HG03280 (cell line): Measurements from ENCODE around the gene CPNE1.
A peak's percentile ranks its signal among the peaks of the same experiment; 100 is the strongest.
"Not testable (repeated sequence)": the region's sequence is repeated elsewhere in the genome, so short reads cannot be mapped to it uniquely, and the experiment has no call there.

Experiments
- ATAC-seq: cut with Tn5 transposase; IDR thresholded peaks from one replicate; pipeline ENCODE4 v1.9.1; 2021; ENCODE audit warnings: mild to moderate bottlenecking, moderate library complexity; ENCODE audit not compliant: unreplicated experiment

CPNE1 gene

GRCh38 chr20:35664466-35665206, at the start of gene CPNE1, which contains the start of gene RBM12:
CPNE1 (minus strand) TSS chr20:35664900; CDS start chr20:35632923, 31,977 bp downstream.
RBM12 (minus strand) TSS chr20:35664900; CDS start chr20:35655322, 9,578 bp downstream.
- peak; percentile 76 for ATAC-seq

DNA sequence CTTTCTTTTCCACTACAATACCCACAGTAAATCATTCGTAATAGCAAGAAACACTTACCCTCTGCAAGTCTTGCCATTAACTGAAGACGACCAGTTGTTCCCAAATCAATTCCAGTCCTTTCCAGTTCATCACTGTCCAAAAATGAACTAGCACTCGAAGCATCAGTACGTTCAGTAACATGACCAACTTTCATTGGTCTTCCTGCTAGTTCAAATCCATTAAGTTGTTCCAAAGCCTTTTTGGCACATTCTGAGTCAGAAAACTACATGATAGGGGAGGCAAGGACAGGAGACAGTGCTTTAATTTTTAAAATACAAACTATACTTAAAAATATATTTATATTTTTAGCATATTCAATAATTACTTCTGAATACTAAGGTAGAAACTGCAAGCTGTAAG, 49.4 kb upstream of the CPNE1 start:
- ATAC-seq = no peak

- not testable (repeated sequence) for ATAC-seq
Measured at GRCh38 chr20:35713120-35713519, 48.4 kb upstream of the CPNE1 start.

DNA sequence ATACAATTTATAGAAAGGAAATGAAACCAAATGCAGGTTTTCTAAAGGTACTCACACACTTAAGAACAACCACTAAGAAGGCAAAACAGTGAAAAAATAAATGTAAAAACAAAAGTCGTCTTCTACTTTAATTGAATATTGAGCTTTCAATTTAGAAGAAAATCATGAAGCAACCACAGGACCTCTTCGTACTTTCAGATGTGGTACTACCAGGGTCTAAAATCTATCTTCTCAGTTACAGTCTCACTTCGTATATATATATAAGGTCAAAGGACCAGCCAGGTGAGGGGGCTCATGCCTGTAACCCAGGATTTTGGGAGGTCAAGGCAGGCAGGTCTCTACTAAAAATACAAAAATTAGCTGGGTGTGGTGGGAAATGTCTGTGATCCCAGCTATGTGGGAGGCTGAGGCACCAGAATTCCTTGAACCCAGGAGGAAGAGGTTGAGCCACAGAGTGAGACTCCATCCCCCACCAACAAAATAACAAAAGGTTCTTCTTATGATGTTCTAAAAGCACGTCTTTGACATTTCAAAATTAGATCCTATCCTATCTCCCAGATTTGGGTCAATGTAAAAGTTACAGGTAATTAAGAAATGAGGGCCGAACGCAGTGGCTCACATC, 47.0 kb upstream of the CPNE1 start:
- no peak for ATAC-seq

GRCh38 chr20:35710884-35711587, 46.3 kb upstream of the CPNE1 start:
- ATAC-seq = no peak

- no peak for ATAC-seq
Measured at GRCh38 chr20:35710039-35710438, 45.3 kb upstream of the CPNE1 start.

GRCh38 chr20:35709259-35709658, 44.6 kb upstream of the CPNE1 start:
- ATAC-seq = no peak

DNA sequence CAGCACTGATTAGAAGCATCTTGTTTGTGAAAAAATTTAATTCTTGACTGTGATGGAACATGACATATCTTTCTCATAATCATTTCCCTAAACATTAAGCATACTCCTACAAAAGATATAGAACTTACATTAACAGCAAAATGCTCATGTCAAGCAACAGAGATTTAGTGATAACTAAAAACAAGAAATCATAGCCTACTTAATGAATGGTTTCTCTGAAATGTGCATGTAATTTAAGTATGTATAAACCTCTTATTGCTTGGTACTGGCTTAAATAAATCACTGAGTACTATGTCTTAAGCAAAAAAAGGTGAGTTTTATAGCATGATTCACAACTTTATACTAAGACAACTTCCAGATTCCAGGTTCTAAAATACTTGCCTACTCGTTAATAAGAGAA, 43.8 kb upstream of the CPNE1 start:
- ATAC-seq = no peak

DNA sequence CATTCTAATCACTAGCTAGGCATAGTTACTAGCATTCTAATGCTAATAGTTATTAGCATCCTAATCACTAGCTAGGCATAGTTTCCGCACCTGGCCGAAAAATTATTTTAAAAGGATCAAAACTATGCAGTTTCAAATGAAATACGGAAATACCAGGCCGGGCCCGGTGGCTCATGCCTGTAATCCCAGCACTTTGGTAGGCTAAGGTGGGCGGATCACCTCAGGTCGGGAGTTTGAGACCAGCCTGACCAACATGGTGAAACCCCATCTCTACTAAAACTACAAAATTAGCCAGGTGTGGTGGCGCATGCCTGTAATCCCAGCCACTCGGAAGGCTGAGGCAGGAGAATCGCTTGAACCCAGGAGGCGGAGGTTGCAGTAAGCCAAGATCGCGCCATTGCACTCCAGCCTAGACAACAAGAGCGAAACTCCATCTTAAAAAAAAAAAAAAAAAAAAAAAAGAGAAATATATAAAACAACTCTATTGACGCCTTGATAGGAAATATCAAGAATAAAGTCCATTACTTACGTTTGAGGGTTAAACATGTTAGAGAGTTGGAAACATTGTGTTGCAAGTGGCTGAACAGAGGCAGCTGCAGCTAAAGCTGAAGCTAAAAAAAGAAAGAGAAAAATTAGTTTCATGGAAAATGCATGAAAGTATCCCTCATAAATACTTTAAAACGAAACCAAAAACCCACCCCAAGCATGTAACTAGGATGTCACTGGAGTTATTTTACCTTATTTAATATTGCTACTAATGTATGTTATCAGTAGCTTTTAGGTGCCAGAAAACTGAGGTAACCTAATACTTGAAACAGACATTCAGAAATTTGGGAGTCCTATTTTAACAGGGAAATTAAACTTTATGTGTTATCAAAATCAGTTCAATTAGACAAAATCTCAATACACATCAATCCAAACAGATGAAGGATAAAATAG, 42.2 kb upstream of the CPNE1 start:
- ATAC-seq = not testable (repeated sequence)

DNA sequence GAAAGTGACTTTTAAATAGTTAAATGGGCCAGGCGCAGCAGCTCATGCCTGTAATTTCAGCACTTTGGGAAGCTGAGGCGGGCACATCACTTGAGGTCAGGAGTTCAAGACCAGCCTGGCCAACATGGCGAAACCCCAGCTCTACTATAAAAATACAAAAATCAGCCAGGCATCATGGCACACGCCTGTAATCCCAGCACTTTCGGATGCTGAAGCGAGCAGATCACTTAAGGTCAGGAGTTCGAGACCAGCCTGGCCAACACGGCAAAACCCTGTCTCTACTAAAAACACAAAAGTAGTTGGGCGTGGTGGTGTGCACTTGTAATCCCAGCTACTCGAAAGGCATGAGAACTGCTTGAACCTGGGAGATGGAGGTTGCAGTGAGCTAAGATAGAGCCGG, 41.2 kb upstream of the CPNE1 start:
- not testable (repeated sequence) for ATAC-seq

- ATAC-seq = no peak
Measured at GRCh38 chr20:35704514-35705261, 40.0 kb upstream of the CPNE1 start.

GRCh38 chr20:35702824-35703695, 38.4 kb upstream of the CPNE1 start:
- no peak for ATAC-seq

DNA sequence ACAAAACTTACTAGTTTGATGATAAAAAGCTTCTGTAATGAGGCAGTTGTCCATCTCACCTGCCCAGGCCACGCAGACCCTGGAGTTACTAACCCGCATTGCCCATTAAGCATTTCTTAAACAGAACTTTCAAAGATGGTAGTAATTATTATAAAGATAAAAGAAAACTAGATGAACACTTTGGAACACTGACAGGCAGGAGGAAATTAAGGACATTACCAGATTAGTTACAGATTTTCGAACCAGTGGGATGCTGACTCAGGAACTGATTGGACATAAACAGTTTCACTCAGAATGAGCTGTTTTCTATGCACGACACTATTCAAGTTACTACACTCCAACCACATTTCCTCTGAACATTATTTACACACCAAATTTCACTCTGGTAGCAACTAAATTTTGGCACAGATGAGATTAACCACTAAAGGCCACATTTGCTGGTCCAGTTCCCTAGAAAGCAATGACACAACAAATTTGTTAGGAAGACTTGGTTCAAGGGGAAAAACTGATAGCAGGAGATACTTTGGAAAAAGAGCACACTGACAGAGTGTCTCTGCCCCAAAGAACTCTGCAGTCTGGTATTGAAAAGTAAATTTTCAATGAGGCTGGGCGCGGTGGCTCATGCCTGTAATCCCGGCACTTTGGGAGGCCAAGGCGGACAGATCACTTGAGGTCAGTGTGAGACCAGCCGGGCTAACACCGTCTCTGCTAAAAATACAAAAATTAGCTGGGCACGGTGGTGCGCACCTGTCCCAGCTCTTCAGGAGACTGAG, 37.5 kb upstream of the CPNE1 start:
- no peak for ATAC-seq

DNA sequence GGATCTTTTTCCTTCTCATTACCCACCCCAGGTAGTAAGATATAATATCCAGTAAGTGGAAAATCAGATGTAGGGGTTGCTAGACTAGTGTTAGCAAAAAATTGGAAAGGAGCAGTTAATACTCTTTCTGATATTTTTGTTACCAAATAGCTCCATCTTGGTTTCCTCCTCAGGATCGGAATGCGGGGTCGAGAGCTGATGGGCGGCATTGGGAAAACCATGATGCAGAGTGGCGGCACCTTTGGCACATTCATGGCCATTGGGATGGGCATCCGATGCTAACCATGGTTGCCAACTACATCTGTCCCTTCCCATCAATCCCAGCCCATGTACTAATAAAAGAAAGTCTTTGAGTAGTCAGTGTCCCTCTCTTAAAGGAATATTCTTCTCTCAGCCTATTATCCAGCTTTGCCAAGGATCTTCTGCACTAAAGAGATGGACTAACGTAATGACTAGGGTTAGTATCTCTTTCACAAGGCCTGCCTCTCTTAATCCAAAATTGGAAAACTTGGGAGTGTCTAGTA, 36.0 kb upstream of the CPNE1 start:
- ATAC-seq = no peak

GRCh38 chr20:35699957-35700624, 35.4 kb upstream of the CPNE1 start:
- no peak for ATAC-seq

- peak; percentile 87 for ATAC-seq
Measured at GRCh38 chr20:35699127-35699956, 34.6 kb upstream of the CPNE1 start, which contains the start of the genes NFS1 and ROMO1. NFS1 (minus strand) TSS chr20:35699352; CDS start chr20:35699288, 64 bp downstream. ROMO1 (plus strand) TSS chr20:35699405; CDS start chr20:35699633, 228 bp downstream.
